SK-N-SH (cell line): ENCODE data around the gene RPL37A.

Source experiments
- EP300 ChIP-seq, 2 experiments: IDR thresholded peaks; 2 replicates each; pipeline versions ENCODE4 v1.4.0 to v1.6.1; 2012; ENCODE audit warnings: borderline replicate concordance in 1 of 2, low read depth in 1 of 2, low read length in 1 of 2
- GABPA ChIP-seq: IDR thresholded peaks from 2 replicates; pipeline ENCODE4 v1.4.0; 2012; ENCODE audit warnings: low read depth, mild to moderate bottlenecking
- JUND ChIP-seq: IDR thresholded peaks from 2 replicates; pipeline ENCODE4 v1.4.0; 2012
- MEF2A ChIP-seq: IDR thresholded peaks from 2 replicates; pipeline ENCODE4 v1.4.0; 2012; ENCODE audit warnings: low read depth, borderline replicate concordance
- NFIC ChIP-seq: IDR thresholded peaks from 2 replicates; pipeline ENCODE4 v1.4.0; 2012; ENCODE audit warnings: borderline replicate concordance
- POLR2AphosphoS5 ChIP-seq: IDR thresholded peaks from 2 replicates; pipeline ENCODE4 v1.6.1; 2012; ENCODE audit warnings: low read depth, low read length
- RAD21 ChIP-seq: IDR thresholded peaks from 2 replicates; pipeline ENCODE4 v1.6.1; 2012; ENCODE audit warnings: mild to moderate bottlenecking, low read length
- TCF12 ChIP-seq: IDR thresholded peaks from 2 replicates; pipeline ENCODE4 v1.4.0; 2012
- TF ChIP-seq, protein P1 (sequence below): IDR thresholded peaks from 2 replicates; pipeline ENCODE4 v1.4.0; 2012; ENCODE audit warnings: low read depth
- TF ChIP-seq, protein P2 (sequence below): fragments of 200-600 bp; sonication (generic); IDR thresholded peaks from 2 replicates; pipeline ENCODE4 v1.6.1; 2017; ENCODE audit warnings: antibody characterized with exemption, mild to moderate bottlenecking, moderate library complexity

DNA sequence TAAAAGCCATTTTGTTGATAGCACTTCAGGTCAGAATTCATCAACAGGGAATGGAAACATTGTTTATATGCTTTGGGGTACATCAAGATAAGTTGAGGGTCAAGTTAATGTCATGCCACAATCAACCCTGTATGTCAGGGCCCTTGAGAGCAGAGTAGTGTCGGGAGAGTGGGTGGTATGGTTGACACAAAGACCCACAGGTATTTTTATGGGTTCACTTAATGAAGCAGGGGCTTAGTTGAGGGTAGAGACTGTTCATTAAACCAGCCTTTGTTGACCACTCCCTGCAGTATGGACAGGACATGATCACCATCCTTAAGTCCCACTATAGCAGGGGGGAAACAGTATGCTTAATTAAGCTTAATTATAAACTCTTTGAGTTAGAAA lies 5.7 kb downstream of the RPL37A start:
- no peak for TF ChIP-seq EP300 (IDR thresholded peaks at IDR 0.05; ENCODE audit: borderline replicate concordance in 1 of 2, low read depth in 1 of 2, low read length in 1 of 2)
- TF ChIP-seq RAD21, result no peak
- no peak; the same call in none of the 2 replicates for TF ChIP-seq POLR2AphosphoS5
- TF ChIP-seq MEF2A, result no peak
- TF ChIP-seq, protein P1, sequence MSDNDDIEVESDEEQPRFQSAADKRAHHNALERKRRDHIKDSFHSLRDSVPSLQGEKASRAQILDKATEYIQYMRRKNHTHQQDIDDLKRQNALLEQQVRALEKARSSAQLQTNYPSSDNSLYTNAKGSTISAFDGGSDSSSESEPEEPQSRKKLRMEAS, result no peak
- TF ChIP-seq, protein P2, sequence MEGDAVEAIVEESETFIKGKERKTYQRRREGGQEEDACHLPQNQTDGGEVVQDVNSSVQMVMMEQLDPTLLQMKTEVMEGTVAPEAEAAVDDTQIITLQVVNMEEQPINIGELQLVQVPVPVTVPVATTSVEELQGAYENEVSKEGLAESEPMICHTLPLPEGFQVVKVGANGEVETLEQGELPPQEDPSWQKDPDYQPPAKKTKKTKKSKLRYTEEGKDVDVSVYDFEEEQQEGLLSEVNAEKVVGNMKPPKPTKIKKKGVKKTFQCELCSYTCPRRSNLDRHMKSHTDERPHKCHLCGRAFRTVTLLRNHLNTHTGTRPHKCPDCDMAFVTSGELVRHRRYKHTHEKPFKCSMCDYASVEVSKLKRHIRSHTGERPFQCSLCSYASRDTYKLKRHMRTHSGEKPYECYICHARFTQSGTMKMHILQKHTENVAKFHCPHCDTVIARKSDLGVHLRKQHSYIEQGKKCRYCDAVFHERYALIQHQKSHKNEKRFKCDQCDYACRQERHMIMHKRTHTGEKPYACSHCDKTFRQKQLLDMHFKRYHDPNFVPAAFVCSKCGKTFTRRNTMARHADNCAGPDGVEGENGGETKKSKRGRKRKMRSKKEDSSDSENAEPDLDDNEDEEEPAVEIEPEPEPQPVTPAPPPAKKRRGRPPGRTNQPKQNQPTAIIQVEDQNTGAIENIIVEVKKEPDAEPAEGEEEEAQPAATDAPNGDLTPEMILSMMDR, result no peak
- TF ChIP-seq TCF12, result no peak
- TF ChIP-seq GABPA, result no peak
- no peak for TF ChIP-seq JUND
- TF ChIP-seq NFIC, result no peak
